WTC11 (cell line): ENCODE results near the gene SH3BP2. TPM values are rescaled to one million over a fixed set of nuclear protein-coding genes. Genes with fewer than 3 reads are reported as not detected.

Experiments
- ATAC-seq: fragments of 200-7000 bp; cut with Tn5 transposase; 2 replicates; pipeline ENCODE4 v1.10.0; 2021; ENCODE audit warnings: mild to moderate bottlenecking, moderate library complexity
- CTCF ChIA-PET: fragments of 300-600 bp; sonication (Branson Sonifier 250); formaldehyde crosslinking; loops from one replicate; lab custom pipeline; 2021; ENCODE audit warnings: antibody characterized with exemption; lab: Charles Lee
- POLR2A ChIA-PET: fragments of 350-600 bp; sonication (Branson Sonifier 250); formaldehyde crosslinking; loops from one replicate; lab custom pipeline; 2021; ENCODE audit warnings: antibody characterized with exemption; lab: Charles Lee
- DNase-seq: peaks from one replicate; pipeline ENCODE4 v3.0.0; 2021; ENCODE audit warnings: low spot score
- H3K27ac Mint-ChIP-seq: 2 replicates; pipeline ENCODE4 v1.8.0; 2021; ENCODE audit warnings: mixed read lengths
- H3K27me3 Mint-ChIP-seq: 2 replicates; pipeline ENCODE4 v1.8.0; 2021; ENCODE audit warnings: low read depth, mild to moderate bottlenecking, moderate library complexity, mixed read lengths
- H3K36me3 Mint-ChIP-seq: 2 replicates; pipeline ENCODE4 v1.8.0; 2021; ENCODE audit warnings: mixed read lengths
- H3K4me1 Mint-ChIP-seq: 2 replicates; pipeline ENCODE4 v1.8.0; 2022; ENCODE audit warnings: mixed read lengths
- H3K4me3 Mint-ChIP-seq: 2 replicates; pipeline ENCODE4 v1.8.0; 2021; ENCODE audit warnings: mild to moderate bottlenecking, moderate library complexity, mixed read lengths
- H3K9me3 Mint-ChIP-seq: 2 replicates; pipeline ENCODE4 v1.8.0; 2021; ENCODE audit warnings: mixed read lengths
- CREM ChIP-seq: sonication (generic); formaldehyde crosslinking; IDR thresholded peaks from 2 replicates; pipeline ENCODE4 v1.8.1; 2022; ENCODE audit warnings: mild to moderate bottlenecking, missing genetic modification reagents, moderate library complexity
- ESRRA ChIP-seq: sonication (generic); formaldehyde crosslinking; IDR thresholded peaks from 2 replicates; pipeline ENCODE4 v1.8.1; 2022; ENCODE audit warnings: mild to moderate bottlenecking, missing genetic modification reagents, borderline replicate concordance
- JAZF1 ChIP-seq: fragments of 250-450 bp; sonication (Bioruptor Pico); IDR thresholded peaks from 2 replicates; pipeline ENCODE4 v1.9.0; 2021; ENCODE audit warnings: moderate library complexity, mild to moderate bottlenecking, inconsistent platforms
- MXD4 ChIP-seq: fragments of 250-450 bp; sonication (Bioruptor Pico); IDR thresholded peaks from 2 replicates; pipeline ENCODE4 v1.8.0; 2021; ENCODE audit warnings: mild to moderate bottlenecking, moderate library complexity, borderline replicate concordance
- MYBL2 ChIP-seq: sonication (generic); formaldehyde crosslinking; IDR thresholded peaks from 2 replicates; pipeline ENCODE4 v1.8.1; 2023; ENCODE audit warnings: mild to moderate bottlenecking, moderate library complexity, missing genetic modification reagents
- NFATC4 ChIP-seq: fragments of 250-450 bp; sonication (Bioruptor Pico); IDR thresholded peaks from 2 replicates; pipeline ENCODE4 v1.9.0; 2021; ENCODE audit warnings: mild to moderate bottlenecking
- NFE2L1 ChIP-seq: sonication (generic); formaldehyde crosslinking; IDR thresholded peaks from 2 replicates; pipeline ENCODE4 v1.8.1; 2023; ENCODE audit warnings: missing genetic modification reagents
- OVOL2 ChIP-seq: fragments of 250-450 bp; sonication (Bioruptor Pico); IDR thresholded peaks from 2 replicates; pipeline ENCODE4 v1.9.0; 2021; ENCODE audit warnings: mild to moderate bottlenecking, borderline replicate concordance
- RELA ChIP-seq: sonication (generic); formaldehyde crosslinking; IDR thresholded peaks from 2 replicates; pipeline ENCODE4 v1.8.1; 2022; ENCODE audit warnings: missing genetic modification reagents, mild to moderate bottlenecking, borderline replicate concordance
- RORB ChIP-seq: fragments of 250-450 bp; sonication (Bioruptor Pico); IDR thresholded peaks from 2 replicates; pipeline ENCODE4 v1.9.0; 2021; ENCODE audit warnings: mild to moderate bottlenecking
- TCF7 ChIP-seq: sonication (generic); formaldehyde crosslinking; IDR thresholded peaks from 2 replicates; pipeline ENCODE4 v1.8.0; 2022; ENCODE audit warnings: mild to moderate bottlenecking, low read depth, missing genetic modification reagents, moderate library complexity
- ZBTB21 ChIP-seq: sonication (generic); formaldehyde crosslinking; IDR thresholded peaks from 2 replicates; pipeline ENCODE4 v1.8.1; 2023; ENCODE audit warnings: mild to moderate bottlenecking, missing genetic modification reagents, borderline replicate concordance
- ZNF121 ChIP-seq: sonication (generic); formaldehyde crosslinking; IDR thresholded peaks from 2 replicates; pipeline ENCODE4 v1.8.0; 2023; ENCODE audit warnings: missing genetic modification reagents
- ZNF671 ChIP-seq: fragments of 250-450 bp; sonication (Bioruptor Pico); IDR thresholded peaks from 2 replicates; pipeline ENCODE4 v1.8.0; 2021; ENCODE audit warnings: mild to moderate bottlenecking
- total RNA-seq: library from RNA; stranded (reverse); gene quantifications from 3 replicates; pipeline ENCODE4 v1.2.3, GENCODE V29; 2021
- TF ChIP-seq, protein P1 (sequence below): sonication (generic); formaldehyde crosslinking; IDR thresholded peaks from 2 replicates; pipeline ENCODE4 v1.8.0; 2022; ENCODE audit warnings: mild to moderate bottlenecking, missing genetic modification reagents
- TF ChIP-seq, protein P2 (sequence below): sonication (generic); formaldehyde crosslinking; IDR thresholded peaks from 2 replicates; pipeline ENCODE4 v1.8.1; 2022; ENCODE audit warnings: low read depth, missing genetic modification reagents, borderline replicate concordance
- TF ChIP-seq, protein P3 (sequence below): fragments of 250-450 bp; sonication (Bioruptor Pico); IDR thresholded peaks from 2 replicates; pipeline ENCODE4 v1.9.0; 2021; ENCODE audit warnings: mild to moderate bottlenecking
- TF ChIP-seq, protein P4 (sequence below): sonication (generic); formaldehyde crosslinking; IDR thresholded peaks from 2 replicates; pipeline ENCODE4 v1.8.0; 2023; ENCODE audit warnings: mild to moderate bottlenecking, missing genetic modification reagents
- TF ChIP-seq, protein P5 (sequence below): sonication (generic); formaldehyde crosslinking; IDR thresholded peaks from 2 replicates; pipeline ENCODE4 v1.8.1; 2023; ENCODE audit warnings: mild to moderate bottlenecking, missing genetic modification reagents, moderate library complexity
- TF ChIP-seq, protein P6 (sequence below): sonication (generic); formaldehyde crosslinking; IDR thresholded peaks from 2 replicates; pipeline ENCODE4 v1.8.1; 2023; ENCODE audit warnings: mild to moderate bottlenecking, missing genetic modification reagents, moderate library complexity
- TF ChIP-seq, protein P7 (sequence below): fragments of 250-450 bp; sonication (Bioruptor Pico); conservative IDR thresholded peaks from 2 replicates; pipeline ENCODE4 v1.9.0; 2021; ENCODE audit warnings: mild to moderate bottlenecking
- TF ChIP-seq, protein P8 (sequence below): fragments of 250-450 bp; sonication (Bioruptor Pico); IDR thresholded peaks from 2 replicates; pipeline ENCODE4 v1.8.0; 2021; ENCODE audit warnings: mild to moderate bottlenecking

The SH3BP2 gene
- total RNA-seq, 1 experiment from 2014 or later, result 49.1 TPM

DNA sequence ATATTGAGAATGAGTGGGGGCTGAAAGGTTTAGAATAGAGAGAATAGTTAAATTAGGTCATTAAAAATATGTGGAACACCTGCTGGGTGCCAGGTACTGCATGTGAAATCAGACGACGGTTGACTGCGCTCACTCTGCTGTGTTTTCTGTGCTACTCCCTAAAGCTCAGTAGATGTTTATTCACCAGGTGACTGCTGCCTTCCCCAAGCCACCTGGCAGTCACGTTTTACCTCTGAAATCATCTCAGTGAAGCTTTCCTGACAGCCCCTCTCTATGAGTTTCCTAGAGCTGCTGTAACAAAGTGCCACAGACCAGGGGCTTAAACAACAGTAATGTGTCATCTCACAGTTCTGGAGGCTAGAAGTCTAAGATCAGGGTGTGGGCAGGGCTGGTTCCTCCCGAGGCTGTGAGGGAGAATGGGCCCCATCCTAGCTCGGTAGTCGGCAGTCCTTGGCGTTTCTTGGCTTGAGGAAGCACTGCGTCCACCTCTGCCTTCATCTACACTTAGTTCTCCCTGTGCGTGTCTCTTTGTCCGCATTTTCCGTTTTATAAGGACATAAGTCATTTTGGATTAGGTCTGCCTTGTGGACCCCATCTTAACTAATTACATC, 76.1 kb downstream of the SH3BP2 start:
- Mint-ChIP-seq H3K27me3 (no peaks in the 10 kb centered on the region), H3K27ac (peak overlapping the region; percentile 81), H3K9me3 (no peaks in the 10 kb centered on the region), H3K4me1 (peaks cover 65% of the 10 kb centered on the region), H3K36me3 (peaks cover 3% of the 10 kb centered on the region; the same call in 1 of the 2 replicates), H3K4me3 (peak overlapping the region; percentile 61)
- no peak for DNase-seq
- ChIA-PET CTCF (no interaction called here), POLR2A (interaction anchor here (1.6 kb wide), 1 partner anchor 10 kb away, joined by 6 read pairs; no protein-coding TSS in a partner anchor)
- TF ChIP-seq OVOL2 (CRISPR knock-in tag) (no peak), TCF7 (no peak), MXD4 (CRISPR knock-in tag) (no peak), MYBL2 (no peak), ESRRA (CRISPR knock-in tag) (no peak), RELA (CRISPR knock-in tag) (no peak), NFATC4 (CRISPR knock-in tag) (no peak), CREM (CRISPR knock-in tag) (no peak), ZBTB21 (CRISPR knock-in tag) (no peak)
- TF ChIP-seq, protein P1, sequence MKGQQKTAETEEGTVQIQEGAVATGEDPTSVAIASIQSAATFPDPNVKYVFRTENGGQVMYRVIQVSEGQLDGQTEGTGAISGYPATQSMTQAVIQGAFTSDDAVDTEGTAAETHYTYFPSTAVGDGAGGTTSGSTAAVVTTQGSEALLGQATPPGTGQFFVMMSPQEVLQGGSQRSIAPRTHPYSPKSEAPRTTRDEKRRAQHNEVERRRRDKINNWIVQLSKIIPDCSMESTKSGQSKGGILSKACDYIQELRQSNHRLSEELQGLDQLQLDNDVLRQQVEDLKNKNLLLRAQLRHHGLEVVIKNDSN (CRISPR knock-in tag), result no peak
- TF ChIP-seq, protein P2, sequence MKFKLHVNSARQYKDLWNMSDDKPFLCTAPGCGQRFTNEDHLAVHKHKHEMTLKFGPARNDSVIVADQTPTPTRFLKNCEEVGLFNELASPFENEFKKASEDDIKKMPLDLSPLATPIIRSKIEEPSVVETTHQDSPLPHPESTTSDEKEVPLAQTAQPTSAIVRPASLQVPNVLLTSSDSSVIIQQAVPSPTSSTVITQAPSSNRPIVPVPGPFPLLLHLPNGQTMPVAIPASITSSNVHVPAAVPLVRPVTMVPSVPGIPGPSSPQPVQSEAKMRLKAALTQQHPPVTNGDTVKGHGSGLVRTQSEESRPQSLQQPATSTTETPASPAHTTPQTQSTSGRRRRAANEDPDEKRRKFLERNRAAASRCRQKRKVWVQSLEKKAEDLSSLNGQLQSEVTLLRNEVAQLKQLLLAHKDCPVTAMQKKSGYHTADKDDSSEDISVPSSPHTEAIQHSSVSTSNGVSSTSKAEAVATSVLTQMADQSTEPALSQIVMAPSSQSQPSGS (CRISPR knock-in tag), result no peak
- TF ChIP-seq, protein P3, sequence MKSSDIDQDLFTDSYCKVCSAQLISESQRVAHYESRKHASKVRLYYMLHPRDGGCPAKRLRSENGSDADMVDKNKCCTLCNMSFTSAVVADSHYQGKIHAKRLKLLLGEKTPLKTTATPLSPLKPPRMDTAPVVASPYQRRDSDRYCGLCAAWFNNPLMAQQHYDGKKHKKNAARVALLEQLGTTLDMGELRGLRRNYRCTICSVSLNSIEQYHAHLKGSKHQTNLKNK (CRISPR knock-in tag), result no peak
- TF ChIP-seq, protein P4, sequence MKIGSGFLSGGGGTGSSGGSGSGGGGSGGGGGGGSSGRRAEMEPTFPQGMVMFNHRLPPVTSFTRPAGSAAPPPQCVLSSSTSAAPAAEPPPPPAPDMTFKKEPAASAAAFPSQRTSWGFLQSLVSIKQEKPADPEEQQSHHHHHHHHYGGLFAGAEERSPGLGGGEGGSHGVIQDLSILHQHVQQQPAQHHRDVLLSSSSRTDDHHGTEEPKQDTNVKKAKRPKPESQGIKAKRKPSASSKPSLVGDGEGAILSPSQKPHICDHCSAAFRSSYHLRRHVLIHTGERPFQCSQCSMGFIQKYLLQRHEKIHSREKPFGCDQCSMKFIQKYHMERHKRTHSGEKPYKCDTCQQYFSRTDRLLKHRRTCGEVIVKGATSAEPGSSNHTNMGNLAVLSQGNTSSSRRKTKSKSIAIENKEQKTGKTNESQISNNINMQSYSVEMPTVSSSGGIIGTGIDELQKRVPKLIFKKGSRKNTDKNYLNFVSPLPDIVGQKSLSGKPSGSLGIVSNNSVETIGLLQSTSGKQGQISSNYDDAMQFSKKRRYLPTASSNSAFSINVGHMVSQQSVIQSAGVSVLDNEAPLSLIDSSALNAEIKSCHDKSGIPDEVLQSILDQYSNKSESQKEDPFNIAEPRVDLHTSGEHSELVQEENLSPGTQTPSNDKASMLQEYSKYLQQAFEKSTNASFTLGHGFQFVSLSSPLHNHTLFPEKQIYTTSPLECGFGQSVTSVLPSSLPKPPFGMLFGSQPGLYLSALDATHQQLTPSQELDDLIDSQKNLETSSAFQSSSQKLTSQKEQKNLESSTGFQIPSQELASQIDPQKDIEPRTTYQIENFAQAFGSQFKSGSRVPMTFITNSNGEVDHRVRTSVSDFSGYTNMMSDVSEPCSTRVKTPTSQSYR (CRISPR knock-in tag), result no peak
- TF ChIP-seq, protein P5, sequence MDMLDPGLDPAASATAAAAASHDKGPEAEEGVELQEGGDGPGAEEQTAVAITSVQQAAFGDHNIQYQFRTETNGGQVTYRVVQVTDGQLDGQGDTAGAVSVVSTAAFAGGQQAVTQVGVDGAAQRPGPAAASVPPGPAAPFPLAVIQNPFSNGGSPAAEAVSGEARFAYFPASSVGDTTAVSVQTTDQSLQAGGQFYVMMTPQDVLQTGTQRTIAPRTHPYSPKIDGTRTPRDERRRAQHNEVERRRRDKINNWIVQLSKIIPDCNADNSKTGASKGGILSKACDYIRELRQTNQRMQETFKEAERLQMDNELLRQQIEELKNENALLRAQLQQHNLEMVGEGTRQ (CRISPR knock-in tag), result no peak
- ATAC-seq, result no peak

DNA sequence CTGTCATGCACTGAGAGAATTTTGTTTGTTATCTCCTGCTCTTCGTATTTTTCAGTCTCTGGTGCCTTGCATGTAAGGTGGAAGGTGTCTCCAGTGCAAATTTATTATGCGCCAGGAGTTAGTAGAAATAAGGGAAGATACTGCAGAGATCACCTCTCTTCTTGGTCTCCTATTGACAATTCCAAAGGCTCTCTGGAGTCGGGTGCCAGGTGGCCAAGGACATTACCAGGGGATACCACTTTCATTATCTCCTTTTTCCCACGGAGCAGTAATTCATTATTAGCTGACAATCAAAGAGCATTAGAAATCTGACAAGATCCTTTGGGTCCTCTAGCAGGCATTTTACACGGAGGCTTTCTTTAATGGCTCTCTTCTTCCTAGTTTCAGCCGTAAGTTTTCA, 76.8 kb downstream of the SH3BP2 start:
- no peak for DNase-seq
- ChIA-PET CTCF (no interaction called here), POLR2A (no interaction called here)
- ATAC-seq, result no peak
- Mint-ChIP-seq H3K9me3 (no peaks in the 10 kb centered on the region), H3K36me3 (peaks cover 3% of the 10 kb centered on the region; the same call in 1 of the 2 replicates), H3K4me3 (no peak overlapping the region), H3K27me3 (no peaks in the 10 kb centered on the region), H3K4me1 (peaks cover 67% of the 10 kb centered on the region), H3K27ac (peak overlapping the region; percentile 78)
- TF ChIP-seq NFE2L1 (CRISPR knock-in tag), result no peak
- TF ChIP-seq, protein P1 (CRISPR knock-in tag), result no peak
- TF ChIP-seq, protein P6, sequence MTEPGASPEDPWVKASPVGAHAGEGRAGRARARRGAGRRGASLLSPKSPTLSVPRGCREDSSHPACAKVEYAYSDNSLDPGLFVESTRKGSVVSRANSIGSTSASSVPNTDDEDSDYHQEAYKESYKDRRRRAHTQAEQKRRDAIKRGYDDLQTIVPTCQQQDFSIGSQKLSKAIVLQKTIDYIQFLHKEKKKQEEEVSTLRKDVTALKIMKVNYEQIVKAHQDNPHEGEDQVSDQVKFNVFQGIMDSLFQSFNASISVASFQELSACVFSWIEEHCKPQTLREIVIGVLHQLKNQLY (CRISPR knock-in tag), result no peak
- TF ChIP-seq RORB (CRISPR knock-in tag), result no peak
- TF ChIP-seq, protein P7, sequence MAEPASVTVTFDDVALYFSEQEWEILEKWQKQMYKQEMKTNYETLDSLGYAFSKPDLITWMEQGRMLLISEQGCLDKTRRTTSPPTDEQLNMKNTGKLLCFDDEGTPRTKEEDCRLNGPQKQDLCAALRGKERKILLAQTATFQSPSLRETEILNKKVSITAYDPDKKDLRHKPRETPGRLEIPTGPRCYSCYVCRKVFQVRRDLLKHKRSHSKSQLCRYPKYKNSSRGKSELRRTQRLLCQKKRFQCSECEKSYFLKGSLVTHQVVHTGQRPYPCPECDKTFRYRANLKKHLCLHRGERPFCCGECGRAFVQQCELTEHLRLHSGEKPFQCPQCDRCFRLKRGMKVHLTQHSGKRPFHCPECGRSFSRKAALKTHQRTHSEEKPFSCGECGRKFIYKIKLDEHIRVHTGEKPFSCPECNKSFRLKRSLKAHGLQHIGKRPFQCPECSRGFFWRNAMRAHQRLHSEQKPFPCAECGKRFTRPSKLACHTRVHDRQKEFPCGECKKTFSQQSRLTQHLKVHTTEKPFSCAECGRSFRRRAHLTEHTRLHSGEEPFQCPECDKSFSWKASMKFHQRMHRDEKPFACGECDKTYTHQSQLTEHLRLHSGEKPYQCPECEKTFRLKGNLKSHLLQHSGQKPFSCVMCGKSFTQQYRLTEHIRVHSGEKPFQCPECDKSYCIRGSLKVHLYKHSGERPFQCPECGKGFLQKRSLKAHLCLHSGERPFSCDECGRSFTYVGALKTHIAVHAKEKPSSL (CRISPR knock-in tag), result no peak
- no peak for TF ChIP-seq ZNF121 (CRISPR knock-in tag)
- TF ChIP-seq, protein P8, sequence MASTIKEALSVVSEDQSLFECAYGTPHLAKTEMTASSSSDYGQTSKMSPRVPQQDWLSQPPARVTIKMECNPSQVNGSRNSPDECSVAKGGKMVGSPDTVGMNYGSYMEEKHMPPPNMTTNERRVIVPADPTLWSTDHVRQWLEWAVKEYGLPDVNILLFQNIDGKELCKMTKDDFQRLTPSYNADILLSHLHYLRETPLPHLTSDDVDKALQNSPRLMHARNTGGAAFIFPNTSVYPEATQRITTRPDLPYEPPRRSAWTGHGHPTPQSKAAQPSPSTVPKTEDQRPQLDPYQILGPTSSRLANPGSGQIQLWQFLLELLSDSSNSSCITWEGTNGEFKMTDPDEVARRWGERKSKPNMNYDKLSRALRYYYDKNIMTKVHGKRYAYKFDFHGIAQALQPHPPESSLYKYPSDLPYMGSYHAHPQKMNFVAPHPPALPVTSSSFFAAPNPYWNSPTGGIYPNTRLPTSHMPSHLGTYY (CRISPR knock-in tag), result no peak
- no peak for TF ChIP-seq JAZF1 (CRISPR knock-in tag)
- TF ChIP-seq ZNF671 (CRISPR knock-in tag), result no peak
- TF ChIP-seq, protein P5 (CRISPR knock-in tag), result no peak
